H1 (cell line): Measurements from ENCODE around the gene PLIN4. TPM values are rescaled to one million over a fixed set of nuclear protein-coding genes. Genes with fewer than 3 reads are reported as not detected.

Experiments used
- CTCF ChIA-PET: fragments of 300-600 bp; sonication (Branson Sonifier 250); formaldehyde crosslinking; loops from one replicate; lab custom pipeline; 2021; ENCODE audit not compliant: partially characterized antibody; lab: Charles Lee
- POLR2A ChIA-PET: fragments of 300-600 bp; sonication (Branson Sonifier 250); formaldehyde crosslinking; loops from one replicate; lab custom pipeline; 2021; ENCODE audit warnings: inconsistent platforms; ENCODE audit not compliant: partially characterized antibody; lab: Charles Lee
- DNase-seq, 2 experiments: peaks; one replicate each; pipeline versions ENCODE4 v3.0.0 to v3.0.0-alpha.2; 2010 to 2022; ENCODE audit warnings: low spot score in 2 of 2, low read depth in 1 of 2, mixed read lengths in 1 of 2
- FAIRE-seq: peaks from 2 replicates; lab custom pipeline; 2011; peaks lifted over from hg19 to GRCh38; lab: Jason Lieb, UNC
- H2AFZ ChIP-seq: 2 replicates; pipeline ENCODE4 v1.8.1; 2012; ENCODE audit warnings: low read length, inconsistent platforms
- H2AK5ac ChIP-seq: 2 replicates; pipeline ENCODE4 v1.6.1; 2013; ENCODE audit warnings: low read depth, low read length
- H2BK120ac ChIP-seq: replicated peaks from 2 replicates; pipeline ENCODE3; 2013; ENCODE audit warnings: low read depth, low read length, inconsistent platforms
- H2BK12ac ChIP-seq: 2 replicates; pipeline ENCODE4 v1.6.1; 2013; ENCODE audit warnings: low read depth, low read length
- H2BK15ac ChIP-seq: 2 replicates; pipeline ENCODE4 v1.6.1; 2013; ENCODE audit warnings: low read length
- H2BK20ac ChIP-seq: 2 replicates; pipeline ENCODE4 v1.6.1; 2013; ENCODE audit warnings: low read length
- H2BK5ac ChIP-seq: 2 replicates; pipeline ENCODE4 v1.6.1; 2013; ENCODE audit warnings: low read depth, low read length
- H3K14ac ChIP-seq: 2 replicates; pipeline ENCODE4 v1.6.1; 2013; ENCODE audit warnings: inconsistent platforms; ENCODE audit not compliant: insufficient read length
- H3K18ac ChIP-seq: 2 replicates; pipeline ENCODE4 v1.6.1; 2013; ENCODE audit warnings: low read length; ENCODE audit errors: extremely low read depth
- H3K23ac ChIP-seq: 2 replicates; pipeline ENCODE4 v1.6.1; 2013; ENCODE audit warnings: inconsistent platforms; ENCODE audit not compliant: insufficient read length
- H3K23me2 ChIP-seq: 2 replicates; pipeline ENCODE4 v1.6.1; 2013; ENCODE audit warnings: low read depth, low read length
- H3K27ac ChIP-seq: 2 replicates; pipeline ENCODE4 v1.6.1; 2011; ENCODE audit warnings: low read depth, low read length, inconsistent platforms
- H3K27me3 ChIP-seq, 4 experiments: replicated peaks in 1 of 4; 1 replicate in 1 of 4; 2 replicates in 3 of 4; pipeline versions ENCODE4 v1.6.1 to v1.8.1; 2011 to 2013; ENCODE audit warnings: low read length in 3 of 4, mild to moderate bottlenecking in 3 of 4, inconsistent platforms in 2 of 4, mixed read lengths in 2 of 4, moderate library complexity in 1 of 4; ENCODE audit not compliant: control insufficient read depth in 3 of 4, insufficient read depth in 3 of 4; ENCODE audit errors: extremely low read depth in 1 of 4
- H3K36me3 ChIP-seq, 4 experiments: 2 replicates each; pipeline versions ENCODE4 v1.6.1 to v1.8.1; 2011 to 2013; ENCODE audit warnings: mild to moderate bottlenecking in 4 of 4, low read length in 3 of 4, moderate library complexity in 2 of 4, control low read depth in 1 of 4, inconsistent platforms in 1 of 4; ENCODE audit not compliant: insufficient read depth in 4 of 4, control insufficient read depth in 2 of 4
- H3K4ac ChIP-seq: replicated peaks from 2 replicates; pipeline ENCODE3; 2013; ENCODE audit warnings: low read length, low read depth, mixed read lengths, inconsistent platforms; ENCODE audit not compliant: insufficient read length
- H3K4me1 ChIP-seq, 4 experiments: replicated peaks in 1 of 4; 1 replicate in 1 of 4; 2 replicates in 3 of 4; pipeline versions ENCODE4 v1.6.1 to v1.8.1; 2011 to 2013; ENCODE audit warnings: low read length in 3 of 4, inconsistent platforms in 2 of 4, mixed read lengths in 1 of 4; ENCODE audit not compliant: insufficient read depth in 4 of 4, control insufficient read depth in 3 of 4
- H3K4me2 ChIP-seq, 2 experiments: 2 replicates each; pipeline versions ENCODE4 v1.6.1 to v1.8.1; 2011 to 2013; ENCODE audit warnings: low read depth in 2 of 2, low read length in 2 of 2, control low read depth in 1 of 2, inconsistent platforms in 1 of 2, mild to moderate bottlenecking in 1 of 2; ENCODE audit not compliant: insufficient read depth in 1 of 2
- H3K4me3 ChIP-seq, 4 experiments: fragments of 200-600, 300-600 bp in 1 of 4; sonication (generic), shearing (Covaris generic), sonication (Bioruptor Twin) in 1 of 4; 2 replicates each; pipeline versions ENCODE4 v1.5.1 to v1.8.1; 2011 to 2016; ENCODE audit warnings: low read length in 4 of 4, low read depth in 3 of 4, control low read depth in 2 of 4, inconsistent platforms in 2 of 4, mild to moderate bottlenecking in 2 of 4, mixed read lengths in 1 of 4, moderate library complexity in 1 of 4; ENCODE audit not compliant: insufficient read depth in 2 of 4; ENCODE audit errors: extremely low read depth in 1 of 4
- H3K56ac ChIP-seq: replicated peaks from 2 replicates; pipeline ENCODE3; 2013; ENCODE audit warnings: low read depth, mild to moderate bottlenecking, mixed read lengths, low read length, inconsistent platforms; ENCODE audit not compliant: insufficient read length
- H3K79me1 ChIP-seq: 2 replicates; pipeline ENCODE4 v1.6.1; 2013; ENCODE audit warnings: low read depth, low read length, control low read depth
- H3K79me2 ChIP-seq, 2 experiments: 2 replicates each; pipeline versions ENCODE4 v1.6.1 to v1.8.1; 2012 to 2013; ENCODE audit warnings: low read length in 2 of 2, mild to moderate bottlenecking in 2 of 2, inconsistent platforms in 1 of 2; ENCODE audit not compliant: insufficient read depth in 2 of 2, control insufficient read depth in 1 of 2
- H3K9ac ChIP-seq, 4 experiments: replicated peaks in 1 of 4; 1 replicate in 1 of 4; 2 replicates in 3 of 4; pipeline versions ENCODE4 v1.6.1 to v1.8.1; 2011 to 2013; ENCODE audit warnings: low read depth in 3 of 4, low read length in 3 of 4, control low read depth in 2 of 4, mild to moderate bottlenecking in 2 of 4, moderate library complexity in 2 of 4, inconsistent platforms in 1 of 4; ENCODE audit errors: extremely low read depth in 1 of 4
- H3K9me3 ChIP-seq, 2 experiments: 2 replicates each; pipeline versions ENCODE4 v1.6.1 to v1.8.1; 2012 to 2013; ENCODE audit warnings: mild to moderate bottlenecking in 2 of 2, moderate library complexity in 2 of 2, control low read depth in 1 of 2, inconsistent platforms in 1 of 2, low read depth in 1 of 2, low read length in 1 of 2, mixed read lengths in 1 of 2; ENCODE audit not compliant: insufficient read depth in 2 of 2
- H4K20me1 ChIP-seq, 2 experiments: replicated peaks in 1 of 2; 2 replicates each; pipeline versions ENCODE3 to v1.8.1; 2011 to 2013; ENCODE audit warnings: inconsistent platforms in 2 of 2, low read length in 2 of 2, mild to moderate bottlenecking in 1 of 2; ENCODE audit not compliant: insufficient read depth in 2 of 2, control insufficient read depth in 1 of 2
- H4K5ac ChIP-seq: 2 replicates; pipeline ENCODE4 v1.6.1; 2013; ENCODE audit warnings: low read length, low read depth, mixed read lengths, inconsistent platforms; ENCODE audit not compliant: insufficient read length
- H4K8ac ChIP-seq: 2 replicates; pipeline ENCODE4 v1.8.0; 2013; ENCODE audit warnings: mild to moderate bottlenecking, moderate library complexity, low read length, inconsistent platforms; ENCODE audit not compliant: insufficient read depth; ENCODE audit errors: extremely low read depth
- H4K91ac ChIP-seq: replicated peaks from 2 replicates; pipeline ENCODE3; 2013; ENCODE audit warnings: low read length, mixed read lengths, inconsistent platforms; ENCODE audit not compliant: insufficient read length
- CEBPB ChIP-seq: IDR thresholded peaks from 2 replicates; pipeline ENCODE4 v1.6.1; 2012; ENCODE audit warnings: low read depth, low read length
- CHD2 ChIP-seq: IDR thresholded peaks from 2 replicates; pipeline ENCODE4 v1.6.1; 2012; ENCODE audit warnings: low read length, improper control_type of control experiment
- GTF2F1 ChIP-seq: IDR thresholded peaks from 2 replicates; pipeline ENCODE4 v1.6.1; 2012; ENCODE audit warnings: low read depth, low read length, improper control_type of control experiment, borderline replicate concordance
- KDM4A ChIP-seq: IDR thresholded peaks from one replicate; pipeline ENCODE4 v1.7.1; 2012; ENCODE audit warnings: low read depth, mild to moderate bottlenecking, moderate library complexity, low read length, inconsistent platforms; ENCODE audit not compliant: severe bottlenecking
- KDM5A ChIP-seq: fragments of 200-600 bp; IDR thresholded peaks from 2 replicates; pipeline ENCODE4 v1.7.1; 2012; ENCODE audit warnings: mild to moderate bottlenecking, low read length, inconsistent platforms, mixed read lengths
- NANOG ChIP-seq: IDR thresholded peaks from 2 replicates; pipeline ENCODE4 v1.6.1; 2011; ENCODE audit warnings: low read length, low read depth, mild to moderate bottlenecking, inconsistent platforms; ENCODE audit not compliant: insufficient read depth, poor library complexity, severe bottlenecking
- NRF1 ChIP-seq: IDR thresholded peaks from 2 replicates; pipeline ENCODE4 v1.6.1; 2011; ENCODE audit warnings: mild to moderate bottlenecking, low read depth, low read length, improper control_type of control experiment
- TAF1 ChIP-seq: IDR thresholded peaks from 2 replicates; pipeline ENCODE4 v1.6.1; 2011; ENCODE audit warnings: mild to moderate bottlenecking, low read depth, low read length
- TEAD4 ChIP-seq: IDR thresholded peaks from 2 replicates; pipeline ENCODE4 v1.6.1; 2012; ENCODE audit warnings: low read depth, low read length, inconsistent platforms, mixed read lengths
- WGBS, 2 experiments: shearing (Covaris generic) in 1 of 2; methylation state at CpG; one replicate each; pipeline versions ENCODE4 v1.1.6 to v1.1.7; 2013 to 2015; ENCODE audit warnings: low lambda C conversion rate in 2 of 2, mixed read lengths in 2 of 2, inconsistent platforms in 1 of 2, low coverage in 1 of 2, missing lambda C conversion rate in 1 of 2; ENCODE audit not compliant: insufficient replicate concordance in 2 of 2, insufficient coverage in 1 of 2, insufficient read length in 1 of 2; ENCODE audit errors: extremely low coverage in 1 of 2, missing lambda C conversion rate in 1 of 2; 5-methylcytosine and 5-hydroxymethylcytosine counted together
- polyA plus RNA-seq, 7 experiments: library from polyadenylated mRNA; depleted of rRNA in 3 of 7; stranded (reverse) in 5 of 7; unstranded in 2 of 7; fragments of >200 nt in 5 of 7; fragments of 200-250 nt in 2 of 7; gene quantifications; 1 replicate in 5 of 7; 2 replicates in 1 of 7; 4 replicates in 1 of 7; pipeline versions ENCODE4 v1.2.1 to v1.2.3, GENCODE V29; 2011 to 2013; ENCODE audit warnings: missing spikeins in 2 of 7, mixed read lengths in 2 of 7
- total RNA-seq: library from RNA; stranded (reverse); fragmentation: NEBNext Ultra II Directional; extraction: Animal tissue kit (Norgen Biotek cat#: 25700); gene quantifications from 2 replicates; pipeline ENCODE4 v1.2.1, GENCODE V29; 2021
- TF ChIP-seq, protein P1 (sequence below): IDR thresholded peaks from 2 replicates; pipeline ENCODE4 v1.6.1; 2011; ENCODE audit warnings: low read length, improper control_type of control experiment

Gene PLIN4
- total and polyA plus RNA-seq, 2 of the 8 experiments (the other 6 are each of a cell fraction or from before 2014, with no cell fraction given) = 0.35 to 0.45 TPM

DNA sequence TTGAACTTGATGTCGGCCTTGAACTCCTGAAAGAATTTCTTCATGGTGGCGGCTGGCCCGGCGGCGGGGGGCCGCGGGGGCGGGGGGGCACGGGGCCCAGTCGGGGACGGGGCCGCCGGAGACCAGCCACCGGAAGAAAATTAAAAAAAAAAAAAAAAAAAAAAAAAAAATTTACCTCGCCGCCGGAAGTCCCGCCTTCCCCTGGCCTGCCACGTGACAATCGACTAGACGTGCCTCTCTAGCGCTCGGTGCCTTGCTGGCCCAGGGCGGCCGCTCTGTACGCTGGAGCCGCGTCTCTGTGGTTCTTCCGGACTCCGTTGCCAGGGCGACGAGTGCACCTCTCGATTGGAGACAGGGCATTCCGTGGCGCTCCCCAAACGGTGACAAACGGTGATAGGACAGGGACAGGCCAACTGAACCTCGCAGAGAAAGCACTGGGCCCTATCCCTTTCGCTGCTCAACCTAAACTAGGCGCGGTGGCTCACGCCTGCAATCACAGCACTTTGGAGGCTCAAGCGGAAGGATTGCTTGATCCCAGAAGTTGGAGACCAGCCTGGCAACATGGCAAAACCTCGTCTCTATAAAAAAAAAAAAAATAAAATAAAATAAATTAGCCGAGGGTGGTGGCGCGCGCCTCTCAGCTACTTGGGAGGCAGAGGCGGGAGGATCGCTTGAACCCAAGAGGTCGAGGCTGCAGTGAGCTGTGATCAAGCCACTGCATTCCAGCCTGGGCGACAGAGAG lies 60.5 kb downstream of the PLIN4 start, which contains the start of gene UBXN6:
Gene UBXN6 (minus strand): TSS at position 141 of the 742 bp plus-strand sequence. CDS start 97 bp downstream, at position 44.
- no peaks in the 10 kb centered on the region for H3K9me3 ChIP-seq
- H4K91ac ChIP-seq = no peak within 1 kb of the TSS
- POLR2A ChIA-PET = interaction anchor here (0.6 to 58.1 kb wide), 8 partner anchors 10 to 209 kb away, joined by 3 to 1590 read pairs (median 4); partner anchors contain the start of genes CHAF1A, HDGFL2 and SH3GL1
- H3K56ac ChIP-seq = peak within 1 kb of the TSS; percentile 88
- H3K14ac ChIP-seq = no peak within 1 kb of the TSS
- peaks cover 9 to 13% of the 10 kb centered on the region in 2 experiments for H4K20me1 ChIP-seq
- peak within 1 kb of the TSS; percentile 91; the same call in 1 of the 2 replicates for H4K8ac ChIP-seq
- H3K27me3 ChIP-seq = no peaks in the 10 kb centered on the region
- peaks cover 5% of the 10 kb centered on the region; the same call in 1 of the 2 replicates for H3K23me2 ChIP-seq
- peak; percentile 94 to 96 for DNase-seq
- no peak within 1 kb of the TSS for H2BK15ac ChIP-seq
- H3K23ac ChIP-seq = no peak within 1 kb of the TSS
- H3K18ac ChIP-seq = peak within 1 kb of the TSS; percentile 87
- H2BK12ac ChIP-seq = no peak within 1 kb of the TSS
- H3K4ac ChIP-seq = no peak within 1 kb of the TSS
- H3K79me2 ChIP-seq = peaks cover 0 to 5% of the 10 kb centered on the region in 2 experiments; a peak in 1 of 4 replicates
- peak; percentile 79 for FAIRE-seq
- peak within 1 kb of the TSS; percentile 44; the same call in 1 of the 2 replicates for H2BK5ac ChIP-seq
- H3K36me3 ChIP-seq = no peaks in the 10 kb centered on the region; a peak in 1 of 8 replicates
- no peak within 1 kb of the TSS for H2AK5ac ChIP-seq
- H3K4me2 ChIP-seq = peak within 1 kb of the TSS; percentile 80 to 95
- H2AFZ ChIP-seq = no peak within 1 kb of the TSS; the same call in 1 of the 2 replicates
- H3K27ac ChIP-seq = peak within 1 kb of the TSS; percentile 75; the same call in 1 of the 2 replicates
- H3K9ac ChIP-seq = peak within 1 kb of the TSS; percentile 70 to 90 (median 82)
- peak within 1 kb of the TSS; percentile 57 for H4K5ac ChIP-seq
- peaks cover 0 to 5% (median 2%) of the 10 kb centered on the region in 4 experiments; a peak in 4 of 7 replicates for H3K4me1 ChIP-seq
- WGBS, 2 experiments = 21% methylated on average over 42 of the region's 52 CpGs; no CpG with 5 or more reads in 1 of the 2 experiments
- peak within 1 kb of the TSS; percentile 63 to 75 (median 70) for H3K4me3 ChIP-seq
- CTCF ChIA-PET = interaction anchor here (0.9 to 1.3 kb wide), 2 partner anchors 9 to 11 kb away, joined by 3 read pairs; no protein-coding TSS in a partner anchor
- no peak within 1 kb of the TSS for H2BK20ac ChIP-seq
- H2BK120ac ChIP-seq = no peak within 1 kb of the TSS
- no peaks in the 10 kb centered on the region; the same call in 1 of the 2 replicates for H3K79me1 ChIP-seq
- peak; percentile 84 for TF ChIP-seq TEAD4
- TF ChIP-seq CHD2 = 0 out of 2 replicates have a peak, but pooled peaks have one; percentile 44
- TF ChIP-seq NANOG = no peak
- TF ChIP-seq, protein P1, sequence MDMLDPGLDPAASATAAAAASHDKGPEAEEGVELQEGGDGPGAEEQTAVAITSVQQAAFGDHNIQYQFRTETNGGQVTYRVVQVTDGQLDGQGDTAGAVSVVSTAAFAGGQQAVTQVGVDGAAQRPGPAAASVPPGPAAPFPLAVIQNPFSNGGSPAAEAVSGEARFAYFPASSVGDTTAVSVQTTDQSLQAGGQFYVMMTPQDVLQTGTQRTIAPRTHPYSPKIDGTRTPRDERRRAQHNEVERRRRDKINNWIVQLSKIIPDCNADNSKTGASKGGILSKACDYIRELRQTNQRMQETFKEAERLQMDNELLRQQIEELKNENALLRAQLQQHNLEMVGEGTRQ = peak; percentile 87
- no peak for TF ChIP-seq KDM5A
- no peak for TF ChIP-seq NRF1
- TF ChIP-seq CEBPB = no peak
- TF ChIP-seq TAF1 = no peak; the same call in none of the 2 replicates
- TF ChIP-seq GTF2F1 = no peak
- TF ChIP-seq KDM4A = no peak
